Activated T-cell treated with anti-CD3 and anti-CD28 coated beads, Interleukin-2, amount 50 U/mL, for 1 hour (primary cell): ENCODE data around the gene RDH5.
"Not testable (repeated sequence)": the region's sequence is repeated elsewhere in the genome, so short reads cannot be mapped to it uniquely, and the experiment has no call there.

Source experiments
- DNase-seq: peaks from one replicate; pipeline ENCODE4 v3.0.0-alpha.2; 2020

The RDH5 gene

DNA sequence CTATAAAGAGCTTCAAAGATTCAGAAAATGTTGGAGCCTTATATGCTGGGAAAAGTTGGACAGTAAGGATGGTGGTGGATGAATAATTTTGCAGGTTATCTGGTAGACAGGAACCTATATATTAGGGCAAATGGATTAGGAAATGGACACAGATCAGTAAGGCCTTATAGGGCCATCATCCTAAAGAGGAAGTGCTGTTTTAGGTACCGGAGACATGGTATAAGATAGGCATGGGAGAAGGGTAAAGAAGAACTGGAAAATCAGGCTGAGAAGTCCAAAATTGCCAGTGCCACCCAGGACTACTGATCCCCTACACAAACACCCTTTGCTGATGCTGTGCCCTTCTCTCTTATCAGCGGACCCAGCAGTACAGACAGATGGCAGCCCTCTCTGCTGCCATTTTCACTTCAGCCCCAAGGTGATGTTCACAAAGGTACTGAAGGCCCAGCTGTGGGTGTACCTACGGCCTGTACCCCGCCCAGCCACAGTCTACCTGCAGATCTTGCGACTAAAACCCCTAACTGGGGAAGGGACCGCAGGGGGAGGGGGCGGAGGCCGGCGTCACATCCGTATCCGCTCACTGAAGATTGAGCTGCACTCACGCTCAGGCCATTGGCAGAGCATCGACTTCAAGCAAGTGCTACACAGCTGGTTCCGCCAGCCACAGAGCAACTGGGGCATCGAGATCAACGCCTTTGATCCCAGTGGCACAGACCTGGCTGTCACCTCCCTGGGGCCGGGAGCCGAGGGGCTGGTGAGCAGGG is 28.2 kb downstream of the RDH5 start:
- no peak for DNase-seq

GRCh38 chr12:55755246-55755645 is 35.1 kb downstream of the RDH5 start:
- no peak for DNase-seq

DNA sequence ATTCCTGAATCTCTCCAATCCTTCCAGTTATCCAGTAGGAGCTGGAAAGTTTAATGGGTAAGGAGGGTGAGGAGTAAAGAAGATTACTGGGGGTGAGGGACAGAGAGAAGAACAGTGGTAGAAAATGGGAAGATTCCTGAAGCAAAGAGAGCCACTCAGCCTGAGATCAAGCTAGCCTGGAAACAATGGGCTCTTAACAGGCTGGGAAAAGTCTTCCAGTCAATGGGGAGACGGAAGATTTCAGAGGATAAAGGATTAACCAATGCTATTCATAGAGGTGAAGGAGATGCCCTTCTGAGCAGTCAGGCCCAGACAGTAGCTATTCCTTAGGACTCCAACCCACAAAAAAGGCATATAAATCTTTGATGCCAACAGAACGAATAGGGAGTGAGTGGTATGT is 37.5 kb downstream of the RDH5 start:
- DNase-seq, result no peak

DNA sequence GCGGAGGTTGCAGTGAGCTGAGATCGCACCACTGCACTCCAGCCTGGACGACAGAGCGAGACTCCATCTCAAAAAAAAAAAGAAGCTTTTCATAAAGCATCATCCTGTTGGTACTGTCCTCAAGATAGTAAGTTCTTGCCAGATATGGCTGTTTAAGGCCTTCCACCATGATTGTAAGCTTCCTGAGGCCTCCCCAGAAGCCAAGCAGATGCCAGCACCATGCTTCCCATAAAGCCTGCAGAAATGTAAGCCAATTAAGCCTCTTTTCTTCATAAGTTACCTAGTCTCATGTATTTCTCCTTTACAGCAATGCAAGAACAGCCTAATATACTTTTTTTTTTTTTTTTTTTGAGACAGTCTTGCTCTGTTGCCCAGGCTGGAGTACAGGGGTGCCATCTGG is 38.4 kb downstream of the RDH5 start:
- not testable (repeated sequence) for DNase-seq

DNA sequence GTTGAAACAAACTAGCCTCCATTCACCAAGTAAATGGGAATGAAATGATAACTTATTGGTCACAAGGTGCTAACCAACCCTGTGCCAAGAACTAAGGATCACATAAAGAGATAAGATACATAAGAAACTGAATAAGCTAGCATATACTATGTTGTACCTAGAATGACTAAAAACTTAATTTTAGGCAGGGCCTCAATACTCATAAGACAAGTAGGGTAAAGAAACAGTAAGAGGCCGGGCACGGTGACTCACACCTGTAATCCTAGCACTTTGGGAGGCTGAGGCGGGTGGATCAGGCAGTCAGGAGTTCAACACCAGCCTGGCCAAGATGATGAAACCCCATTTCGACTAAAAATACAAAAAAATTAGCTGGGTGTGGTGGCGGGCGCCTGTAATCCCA is 40.5 kb downstream of the RDH5 start:
- DNase-seq, result no peak

GRCh38 chr12:55762646-55763045 is 42.5 kb downstream of the RDH5 start:
- no peak for DNase-seq

GRCh38 chr12:55765736-55766290 is 45.6 kb downstream of the RDH5 start:
- DNase-seq, result no peak

DNA sequence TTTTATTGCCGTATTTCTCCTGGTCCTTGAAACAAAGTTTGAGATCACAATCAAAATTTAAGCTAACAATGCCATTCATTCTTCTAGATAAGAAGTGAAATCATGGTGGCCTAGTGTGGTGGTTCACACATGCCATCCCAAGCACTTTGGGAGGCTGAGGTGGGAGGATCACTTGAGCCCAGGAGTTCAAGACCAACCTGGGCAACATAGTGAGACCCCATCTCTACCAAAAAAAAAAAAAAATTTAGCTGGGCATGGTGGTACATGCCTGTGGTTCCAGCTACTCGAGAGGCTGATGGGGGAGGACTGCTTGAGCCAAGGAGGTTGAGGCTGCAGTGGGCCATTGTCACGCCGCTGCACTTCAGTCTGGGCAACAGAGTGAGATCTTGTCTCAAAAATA is 47.0 kb downstream of the RDH5 start:
- no peak for DNase-seq

DNA sequence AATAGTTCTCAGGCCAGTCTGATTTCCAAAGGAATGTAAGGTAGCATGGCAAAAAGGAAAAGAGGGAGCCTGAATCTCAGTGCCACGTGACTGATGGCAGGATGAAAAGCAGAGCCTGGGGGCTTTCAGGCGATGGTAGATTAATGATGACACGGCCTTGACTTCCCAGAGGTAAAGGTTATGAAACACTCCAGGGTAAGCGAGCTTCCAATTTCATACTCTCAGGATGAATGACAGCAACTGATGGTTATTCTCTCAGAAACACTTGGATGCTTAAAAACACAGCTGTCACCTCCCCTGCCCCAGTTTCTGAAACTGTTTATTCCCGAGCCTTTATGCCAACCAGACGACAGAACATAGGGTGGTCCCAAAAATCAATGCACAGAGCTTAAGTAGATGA is 51.5 kb downstream of the RDH5 start:
- DNase-seq, result no peak
